Measurements from ENCODE around the gene MACROD2.

MACROD2 gene

DNA sequence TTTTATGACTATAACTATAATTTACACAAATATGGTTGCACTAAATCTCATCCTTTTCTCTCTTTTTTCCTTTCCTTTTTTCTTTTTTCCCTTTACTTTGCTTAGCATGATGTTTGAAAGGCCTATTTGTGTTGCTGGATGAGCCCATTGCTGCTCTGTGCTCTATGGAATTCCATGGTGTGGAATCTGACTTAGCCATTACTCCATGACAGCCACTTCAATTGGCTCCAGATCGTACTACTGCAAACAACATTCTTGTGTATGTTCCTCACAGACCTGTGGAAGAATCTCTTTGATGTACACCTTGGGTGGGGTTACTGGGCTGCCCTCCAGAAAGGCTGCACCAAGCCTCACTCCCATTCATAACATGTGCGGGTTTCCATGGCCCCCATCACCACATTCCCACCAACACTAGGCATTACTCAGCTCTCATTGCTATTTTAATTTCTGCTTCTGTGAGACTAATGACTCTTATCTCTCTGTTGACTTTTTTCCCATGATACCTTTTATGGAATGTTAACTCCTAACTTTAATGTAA lies 1598.9 kb downstream of the MACROD2 start:
- DNase-seq (ENCODE audit: low read depth), result no peak

DNA sequence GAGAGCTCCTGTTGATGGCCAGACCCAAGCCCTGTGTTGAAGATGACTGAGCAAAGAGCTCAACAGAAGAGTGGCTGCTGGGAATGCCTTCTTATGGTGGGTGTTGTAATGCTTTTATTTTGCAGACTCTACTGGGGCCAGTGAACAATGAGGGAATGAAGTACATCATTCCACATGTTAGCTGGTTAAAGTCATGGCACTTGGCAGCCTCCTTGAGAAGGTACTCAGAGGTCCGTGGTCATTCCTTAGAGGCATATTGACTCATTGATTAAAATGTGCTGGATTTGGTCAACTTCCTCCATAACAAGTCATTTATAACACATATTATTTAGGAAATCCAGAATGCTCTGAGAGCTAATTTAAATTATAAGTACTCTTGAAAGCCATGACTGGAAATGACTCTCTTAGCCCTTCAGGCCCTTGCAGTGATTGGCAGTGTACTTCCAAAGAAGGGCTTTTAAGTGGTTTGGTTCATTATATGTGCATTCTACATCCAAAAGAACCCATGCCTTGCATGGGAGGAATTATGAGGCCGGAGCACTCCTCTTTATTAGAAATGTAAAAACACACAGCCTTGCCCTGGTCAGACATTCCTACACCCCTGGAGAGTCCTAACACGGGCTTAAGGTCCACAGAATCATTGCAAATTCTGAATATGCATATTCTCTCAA lies 1601.0 kb downstream of the MACROD2 start:
- DNase-seq (ENCODE audit: low read depth), result no peak

DNA sequence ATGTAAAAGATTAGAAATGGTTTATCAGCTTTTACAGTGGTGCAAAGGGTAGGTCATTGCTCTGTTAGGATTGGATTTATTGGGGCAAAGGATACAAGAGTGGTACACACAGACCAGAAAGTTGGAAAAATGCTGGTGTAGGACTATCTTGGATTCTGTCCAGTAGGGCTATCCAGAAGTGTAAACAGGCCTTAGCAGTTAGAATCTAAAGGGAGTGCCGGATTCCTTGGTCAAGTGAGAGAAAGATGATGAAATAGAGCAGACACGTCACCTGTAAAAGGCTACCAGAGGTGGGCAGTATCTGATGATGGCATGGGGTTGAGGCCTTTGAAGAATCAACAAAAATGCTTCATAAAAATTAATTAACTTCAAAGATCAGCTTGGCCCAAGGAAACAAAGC lies 1602.0 kb downstream of the MACROD2 start:
- DNase-seq (ENCODE audit: low read depth), result no peak

DNA sequence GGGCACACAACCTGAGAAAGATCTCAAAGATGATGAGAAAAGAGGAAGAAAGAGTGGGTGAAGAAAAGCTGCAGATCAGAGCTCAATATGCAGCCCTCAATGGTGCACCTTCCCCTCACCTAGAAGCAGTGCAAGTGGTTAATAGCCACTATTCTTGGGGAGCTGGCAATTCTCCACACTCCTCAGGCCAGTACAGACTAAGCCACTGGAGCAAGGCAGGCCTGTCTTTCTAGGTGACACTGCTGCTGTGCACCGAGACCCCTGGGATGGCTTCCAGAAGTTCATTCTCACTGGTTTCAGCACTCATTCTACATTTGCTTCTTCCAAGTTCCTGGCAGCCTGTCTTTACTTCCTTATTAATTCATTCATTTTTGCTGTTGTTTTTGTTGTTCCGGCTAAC lies 1604.6 kb downstream of the MACROD2 start:
- DNase-seq (ENCODE audit: low read depth), result no peak

DNA sequence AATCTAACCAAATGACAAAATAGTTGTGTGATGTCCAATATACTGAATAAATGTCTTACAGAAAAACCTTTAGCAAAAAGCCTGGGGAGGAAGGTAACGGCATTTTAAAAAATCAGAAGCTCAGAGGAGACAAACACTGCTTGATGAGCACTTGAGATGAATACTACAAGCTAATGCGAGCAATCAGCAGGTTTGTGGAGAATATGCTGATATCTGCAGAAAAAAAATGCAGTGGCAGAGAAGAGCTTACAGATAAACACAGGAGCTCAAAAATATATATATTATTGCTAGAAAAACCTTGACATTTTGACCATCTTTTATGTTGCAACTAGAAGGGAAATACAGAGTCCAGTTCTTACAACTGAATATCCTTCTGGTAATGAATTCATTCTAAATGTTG lies 1605.2 kb downstream of the MACROD2 start:
- DNase-seq (ENCODE audit: low read depth), result no peak

DNA sequence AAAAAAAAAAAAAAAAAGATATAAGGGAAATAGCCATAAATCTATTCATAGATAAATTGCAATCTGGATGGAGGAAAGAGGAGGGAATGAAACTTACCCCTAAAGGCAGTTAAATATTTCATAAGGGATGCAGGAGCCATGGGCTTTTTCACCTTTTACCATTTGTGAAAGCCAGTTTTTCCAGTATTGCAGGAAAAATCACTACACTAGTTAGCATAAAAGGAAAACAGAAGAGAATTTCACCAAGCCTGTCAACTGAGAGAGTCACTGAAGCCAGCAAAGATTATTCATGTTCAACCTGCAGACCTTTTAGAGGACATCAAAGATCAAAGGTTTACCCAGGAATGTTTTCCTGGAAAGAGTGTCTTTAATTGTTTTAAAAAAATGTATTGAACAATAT lies 1608.2 kb downstream of the MACROD2 start:
- no peak for DNase-seq (ENCODE audit: low read depth)

DNA sequence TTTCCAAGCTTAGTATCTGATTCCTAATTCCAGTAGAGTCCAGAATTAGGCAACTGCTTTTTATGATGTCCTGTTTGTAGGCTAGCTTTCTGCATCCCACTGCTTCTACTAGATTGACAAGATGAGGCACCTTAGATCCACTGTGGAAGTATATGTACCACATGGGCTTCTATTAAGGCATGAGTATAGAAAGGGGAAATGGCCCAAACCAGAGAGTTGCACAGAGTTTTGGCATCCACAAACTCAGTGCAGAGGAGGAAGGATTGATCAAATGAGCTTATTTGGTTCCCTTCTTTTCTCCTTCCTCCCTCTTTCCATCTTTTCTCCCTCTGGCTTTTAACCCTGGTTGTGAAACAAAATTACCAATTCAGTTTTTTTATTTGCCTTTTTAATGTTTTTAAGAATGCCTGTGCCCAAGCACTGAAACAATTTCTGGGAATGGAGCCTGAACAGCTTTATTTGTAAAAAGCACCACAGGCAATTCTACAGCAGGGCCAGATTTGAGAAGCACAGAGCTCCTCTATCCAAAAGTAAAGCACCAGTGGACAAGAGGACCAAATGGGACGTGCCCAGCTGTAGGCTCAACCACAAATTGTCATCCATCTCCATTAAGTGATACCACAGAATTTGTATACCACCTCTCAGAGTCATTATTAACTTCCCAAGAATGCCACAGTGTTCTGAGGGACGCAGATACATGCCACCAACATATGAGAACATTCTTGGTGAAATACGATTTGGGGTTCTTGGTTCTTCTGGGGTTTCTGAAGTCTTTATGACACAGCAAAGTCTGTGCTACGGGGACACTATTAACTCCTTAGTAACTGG lies 1608.9 kb downstream of the MACROD2 start:
- no peak for DNase-seq (ENCODE audit: low read depth)

DNA sequence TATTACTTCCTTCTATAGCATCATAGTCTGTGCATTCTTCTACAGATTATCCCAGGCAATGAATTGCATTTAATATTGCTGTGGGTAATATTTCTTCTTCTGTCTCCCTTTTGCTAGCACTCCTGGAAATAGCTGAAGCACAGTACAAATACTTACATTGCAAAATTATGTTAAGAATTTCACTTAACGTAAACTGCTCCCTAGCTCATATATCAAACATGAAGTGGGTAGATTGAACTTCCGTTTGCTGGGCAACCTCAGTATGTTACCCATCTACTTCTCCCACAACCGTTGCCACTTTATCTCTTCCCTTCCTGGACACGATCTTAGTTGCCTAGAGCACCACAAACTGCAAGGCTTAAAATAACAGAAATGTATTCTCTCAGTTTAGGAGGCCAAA lies 1614.6 kb downstream of the MACROD2 start:
- DNase-seq (ENCODE audit: low read depth), result no peak

DNA sequence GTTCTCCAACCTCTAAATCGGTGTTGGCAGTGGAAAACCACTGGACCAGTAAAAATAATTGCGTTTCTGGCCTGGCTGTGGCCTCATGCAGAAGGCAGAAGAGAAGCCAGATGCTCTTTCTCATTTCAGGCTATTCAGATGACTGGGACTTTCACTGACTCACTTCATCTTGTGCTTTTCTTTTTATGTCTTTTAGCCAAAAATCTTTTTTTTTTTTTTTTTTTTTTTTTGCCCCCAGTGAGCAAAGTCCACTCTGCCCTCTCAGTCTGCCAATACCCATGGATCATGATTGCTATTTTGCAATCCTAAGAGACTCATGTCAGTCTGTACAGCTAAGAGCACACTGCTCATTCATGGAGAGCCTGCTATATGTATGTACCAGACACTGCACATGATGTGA lies 1615.5 kb downstream of the MACROD2 start:
- no peak for DNase-seq (ENCODE audit: low read depth)

DNA sequence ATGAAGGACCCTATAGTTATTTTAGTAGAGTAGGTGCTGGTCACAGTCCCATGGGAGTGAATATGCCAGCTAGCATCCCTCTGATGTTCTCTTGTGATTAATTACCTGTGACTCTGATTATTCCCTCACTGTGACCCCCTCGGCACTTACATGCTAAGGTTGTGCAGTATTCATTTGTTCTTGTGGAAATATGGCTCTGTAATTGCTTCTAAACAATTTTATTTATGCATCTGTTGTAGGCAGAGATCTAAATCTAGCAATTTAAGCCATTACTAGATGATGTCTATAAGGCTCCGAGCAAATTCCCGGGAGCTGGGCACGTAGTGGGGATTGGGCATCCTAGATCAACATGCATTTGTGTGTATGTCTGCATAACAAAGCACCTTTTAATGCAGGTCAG lies 1616.2 kb downstream of the MACROD2 start:
- DNase-seq (ENCODE audit: low read depth), result no peak

DNA sequence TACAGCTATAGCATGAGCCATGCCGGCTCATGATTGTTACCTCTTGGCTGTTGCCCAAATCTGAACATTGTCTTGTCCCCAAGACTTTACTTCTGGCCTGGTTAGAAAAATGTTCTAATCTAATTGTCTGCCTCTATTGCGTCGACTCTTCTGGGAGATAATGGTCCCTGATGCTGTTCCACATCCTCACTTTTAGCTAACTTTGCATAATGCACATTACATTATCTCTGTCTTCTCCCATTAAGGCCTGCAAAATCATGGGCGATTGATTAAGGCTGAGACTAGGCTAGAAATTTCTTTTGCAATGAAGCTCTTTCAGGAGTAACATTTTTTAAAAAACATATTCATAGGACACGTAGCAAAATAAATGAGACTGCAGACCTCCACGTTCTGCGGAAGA lies 1616.9 kb downstream of the MACROD2 start:
- no peak for DNase-seq (ENCODE audit: low read depth)

DNA sequence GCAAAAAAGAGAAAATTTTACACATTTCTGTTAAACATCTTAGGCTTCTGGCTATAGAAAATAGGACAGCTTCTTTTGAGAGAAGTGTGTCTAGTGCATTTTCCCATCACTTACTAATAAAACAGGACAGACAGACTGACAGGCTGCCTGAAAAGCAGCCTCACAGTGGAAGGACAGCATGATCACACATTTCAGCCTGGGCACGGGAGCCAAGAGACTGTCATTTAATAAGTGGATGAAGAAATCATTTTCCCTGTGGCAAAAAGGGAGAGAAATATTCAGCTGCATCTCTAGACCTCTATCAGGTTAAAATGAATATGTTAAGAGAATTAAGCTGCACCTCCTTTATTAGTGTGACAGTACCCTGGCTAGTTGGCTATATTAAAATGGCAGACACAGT lies 1617.5 kb downstream of the MACROD2 start:
- no peak for DNase-seq (ENCODE audit: low read depth)

DNA sequence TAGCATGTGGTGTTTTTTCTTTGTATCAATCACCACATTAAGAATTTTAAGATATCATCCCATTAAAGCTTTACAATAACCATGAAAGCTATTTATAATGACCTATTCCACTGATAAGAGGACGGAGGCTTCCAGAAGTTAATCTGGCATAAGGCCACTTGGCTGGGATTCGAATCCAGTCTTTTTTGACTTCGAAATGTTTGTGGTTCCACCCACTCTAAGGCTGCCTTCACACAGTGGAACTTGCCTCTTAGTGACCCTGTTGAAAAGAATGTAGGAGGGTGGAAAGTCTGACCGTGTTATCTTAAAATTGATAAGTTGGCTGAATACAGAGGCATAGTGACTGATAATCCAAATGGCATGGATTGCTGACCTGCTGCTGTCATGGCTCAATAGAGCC lies 1618.2 kb downstream of the MACROD2 start:
- DNase-seq (ENCODE audit: low read depth), result no peak

DNA sequence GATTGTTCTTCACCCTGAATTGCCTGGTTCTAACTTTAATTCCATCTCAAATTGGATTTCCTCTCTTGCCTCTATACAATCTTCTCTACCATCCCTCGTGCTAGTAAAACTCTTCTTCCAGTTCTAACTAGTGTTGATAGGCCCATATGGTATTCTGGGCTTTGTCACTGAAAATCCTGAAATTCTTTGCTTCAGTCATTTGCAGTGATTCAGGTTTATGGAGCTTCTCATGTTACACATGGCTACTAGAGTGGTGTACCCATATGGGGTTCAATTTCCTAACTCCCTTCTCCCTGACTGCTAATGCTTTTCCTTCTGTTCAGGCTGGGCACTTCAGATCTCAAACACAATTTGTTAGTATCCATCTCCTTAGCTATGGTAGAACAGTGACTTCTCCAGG lies 1621.3 kb downstream of the MACROD2 start:
- no peak for DNase-seq (ENCODE audit: low read depth)

DNA sequence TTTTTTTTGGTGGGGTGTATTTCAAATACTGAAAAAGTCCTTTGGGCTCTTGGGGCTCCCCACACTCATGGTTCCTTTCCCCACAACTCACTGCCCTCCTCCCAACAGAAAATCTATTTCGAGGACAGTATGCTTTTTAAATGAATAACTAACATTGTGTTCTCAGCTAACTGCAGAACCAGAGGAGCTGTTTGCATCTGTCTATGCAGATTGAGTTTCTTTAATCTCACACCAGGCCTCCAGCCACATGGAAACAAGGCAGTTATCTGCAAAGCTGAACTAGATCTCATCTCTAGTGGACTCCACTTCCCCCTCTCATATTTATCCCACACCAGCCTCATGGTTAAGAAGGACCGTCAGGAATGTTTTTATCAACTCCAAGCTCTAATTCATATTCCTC lies 1622.8 kb downstream of the MACROD2 start:
- no peak for DNase-seq (ENCODE audit: low read depth)

DNA sequence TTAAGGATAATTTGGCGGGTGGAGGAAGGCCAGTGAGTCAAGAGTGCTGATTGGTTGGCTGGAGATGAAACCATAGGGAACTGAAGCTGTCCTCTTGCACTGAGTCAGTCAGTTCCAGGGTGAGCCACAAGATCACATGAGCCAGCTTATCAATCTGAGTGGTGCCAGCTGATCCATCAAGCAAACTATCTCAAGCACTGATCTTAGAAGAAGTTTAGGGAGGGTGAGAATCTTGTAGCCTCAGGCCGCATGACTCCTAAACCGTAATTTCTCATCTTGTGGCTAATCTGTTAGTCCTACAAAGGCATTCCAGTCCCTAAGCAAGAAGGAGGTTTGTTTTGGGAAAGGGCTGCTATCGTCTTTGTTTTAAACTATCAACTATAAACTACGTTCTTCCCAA lies 1623.6 kb downstream of the MACROD2 start:
- no peak for DNase-seq (ENCODE audit: low read depth)

DNA sequence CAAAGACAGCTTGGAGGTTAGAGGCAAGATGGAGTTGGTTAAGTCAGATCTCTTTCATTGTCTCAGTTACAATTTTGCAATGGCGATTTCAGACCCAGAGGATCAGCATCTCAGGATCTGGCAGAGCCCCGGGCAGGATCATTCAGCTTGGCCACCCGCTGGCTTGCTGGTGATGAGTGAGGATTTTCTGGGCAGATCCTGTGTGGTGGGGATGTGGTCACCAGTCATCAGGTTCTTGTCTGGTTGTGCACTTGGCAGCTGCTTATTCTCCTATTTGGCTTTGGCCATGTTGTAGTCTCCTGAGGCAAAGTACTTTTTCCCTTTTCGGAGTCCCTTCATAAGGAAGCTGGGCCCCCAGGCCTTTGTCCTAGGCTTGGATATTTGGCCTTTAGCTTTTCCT lies 1624.0 kb downstream of the MACROD2 start:
- DNase-seq (ENCODE audit: low read depth), result no peak

DNA sequence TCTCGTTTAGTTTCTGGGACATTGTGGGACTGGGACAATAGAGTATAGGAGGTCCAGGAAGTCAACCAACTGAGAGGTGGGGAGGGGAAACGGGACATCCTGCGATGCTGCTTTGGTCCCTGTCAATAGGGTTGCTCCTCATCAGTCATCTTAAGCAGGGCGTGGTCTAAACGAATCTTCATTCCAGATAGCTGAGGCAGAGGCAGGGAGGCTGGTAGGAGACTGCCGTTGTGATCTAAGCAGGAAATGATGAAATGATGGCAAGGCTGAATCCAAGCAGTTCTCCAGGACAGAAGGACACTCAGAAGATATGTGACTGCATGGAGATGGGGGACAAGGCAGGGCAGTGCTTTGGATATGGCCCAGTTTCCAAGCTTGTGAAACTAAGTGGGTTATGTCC lies 1624.5 kb downstream of the MACROD2 start:
- DNase-seq (ENCODE audit: low read depth), result no peak

DNA sequence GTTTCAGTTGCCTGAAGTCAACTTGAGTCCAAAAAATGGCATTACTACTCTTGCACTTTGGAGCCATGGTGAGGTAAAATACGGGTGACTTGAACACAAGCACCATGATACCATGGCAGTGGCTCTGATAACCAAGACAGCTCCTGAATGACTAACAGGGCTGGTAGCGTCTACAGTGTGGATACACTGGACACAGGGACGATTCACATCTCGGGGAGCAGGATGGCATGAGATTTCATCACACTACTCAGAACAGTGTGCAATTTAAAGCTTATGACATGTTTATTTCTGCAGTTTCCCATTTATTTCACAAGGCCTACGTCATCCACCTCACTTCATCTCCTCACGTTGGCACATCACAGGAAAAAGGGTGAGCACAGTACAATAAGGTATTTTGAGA lies 1627.1 kb downstream of the MACROD2 start:
- no peak for DNase-seq (ENCODE audit: low read depth)

DNA sequence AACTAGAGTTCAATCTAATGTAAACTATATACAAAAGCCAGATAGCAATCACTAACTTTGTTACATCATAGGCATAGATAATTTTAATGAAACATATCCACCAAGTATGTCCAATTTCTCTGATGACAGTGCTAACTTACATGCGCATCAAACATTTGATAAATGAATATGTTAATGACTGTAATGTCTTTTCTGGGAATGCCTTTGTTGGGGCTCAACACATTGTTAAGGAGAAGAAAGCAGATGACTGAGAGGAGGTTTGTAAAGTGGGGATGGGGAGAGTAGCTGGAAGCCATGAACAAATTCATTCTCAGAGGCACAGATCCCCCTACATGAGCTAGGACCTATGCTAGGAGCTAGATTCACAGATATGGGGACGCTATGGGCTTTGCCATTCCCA lies 1627.9 kb downstream of the MACROD2 start:
- no peak for DNase-seq (ENCODE audit: low read depth)

DNA sequence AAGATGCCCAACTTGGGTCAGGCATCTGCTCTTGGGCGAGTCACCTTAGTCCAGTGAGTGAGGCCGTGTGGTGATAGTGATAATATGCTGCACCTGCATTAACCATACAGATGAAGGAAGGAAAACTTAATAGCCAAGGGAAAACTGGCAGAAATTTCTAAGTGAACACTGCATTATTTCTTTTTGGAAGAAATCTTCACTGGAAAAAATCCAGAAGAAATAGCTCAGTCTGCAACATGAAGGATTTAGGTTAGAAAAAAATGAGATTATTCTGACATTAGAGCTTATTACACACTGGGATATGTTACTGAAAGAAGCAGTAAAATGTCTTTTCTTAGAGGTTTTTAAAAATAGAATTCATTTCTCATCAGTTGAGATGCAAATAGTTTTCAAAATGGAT lies 1630.7 kb downstream of the MACROD2 start:
- DNase-seq (ENCODE audit: low read depth), result no peak

DNA sequence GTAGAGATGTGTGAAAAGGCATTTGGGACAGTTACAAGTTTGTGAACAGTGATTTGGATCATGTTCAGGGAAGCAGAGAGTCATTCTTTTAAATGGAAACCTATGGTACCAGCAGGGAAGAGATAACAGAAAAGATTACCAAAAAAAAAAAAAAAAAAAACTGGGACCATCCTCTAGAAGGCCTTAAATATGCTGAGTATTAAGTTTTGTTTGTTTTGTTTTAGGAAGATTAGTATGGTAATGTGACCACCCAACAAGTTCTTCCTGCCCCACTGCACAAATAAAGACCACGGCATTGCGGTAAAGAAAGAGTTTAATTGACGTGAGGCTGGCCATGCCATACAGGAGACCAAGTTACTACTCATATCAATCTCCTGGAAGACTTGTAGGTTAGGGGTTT lies 1631.8 kb downstream of the MACROD2 start:
- DNase-seq (ENCODE audit: low read depth), result no peak

DNA sequence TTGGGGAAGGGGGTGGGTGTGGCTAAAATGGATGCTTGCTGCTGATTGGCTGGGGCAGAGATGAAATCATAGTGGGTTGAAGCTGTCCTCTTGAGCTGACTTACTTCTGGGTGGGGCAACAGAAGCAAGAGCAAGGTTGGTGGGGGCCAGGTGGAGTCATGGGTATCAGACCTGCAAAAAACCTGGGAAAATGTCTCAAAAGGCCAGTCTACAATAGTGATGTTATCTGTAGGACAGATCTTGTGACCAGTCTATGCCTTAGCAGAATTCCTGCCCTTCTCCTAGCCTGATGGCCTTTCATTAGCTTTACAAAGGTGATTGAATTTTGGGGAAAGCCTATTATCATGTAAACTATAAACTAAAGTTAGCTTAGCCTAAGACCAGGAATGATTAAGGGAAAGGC lies 1632.2 kb downstream of the MACROD2 start:
- DNase-seq (ENCODE audit: low read depth), result no peak

Measured in stimulated activated CD8-positive, alpha-beta memory T cell treated with anti-CD3 and anti-CD28 coated beads, Interleukin-15, amount 100 ng/mL, for 24 hours (primary cell).